ENCODE measurements around the gene UBE2E3. TPM values are rescaled to one million over a fixed set of nuclear protein-coding genes. Genes with fewer than 3 reads are reported as not detected.

Gene UBE2E3
- total and polyA plus RNA-seq, 2 experiments from 2014 or later, result 111 to 112 TPM

DNA sequence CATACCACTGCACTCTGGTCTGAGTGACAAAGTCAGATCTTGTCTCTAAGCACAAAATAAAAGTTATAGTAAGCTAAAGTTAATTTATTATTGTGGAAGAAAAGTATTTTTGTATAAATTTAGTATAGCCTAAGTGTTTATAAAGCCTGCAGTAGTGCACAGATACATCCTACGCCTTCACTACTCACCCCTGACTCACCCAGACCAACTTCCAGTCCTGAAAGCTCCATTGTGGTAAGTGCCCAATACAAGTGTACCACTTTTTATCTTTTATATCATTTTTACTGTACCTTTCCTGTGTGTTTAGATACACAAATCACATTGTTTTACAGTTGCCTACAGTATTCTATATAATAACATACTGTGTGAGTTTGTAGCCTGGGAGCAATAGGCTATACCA, 57.5 kb downstream of the UBE2E3 start:
- no peak overlapping the region for H3K4me3 ChIP-seq
- Mint-ChIP-seq H3K4me3 (no peak overlapping the region), H3K36me3 (ENCODE audit: low read depth) (peaks cover 3% of the 10 kb centered on the region; the same call in 2 of the 3 replicates), H3K4me1 (peaks cover 2% of the 10 kb centered on the region; the same call in 1 of the 3 replicates), H3K27ac (no peak overlapping the region), H3K27me3 (ENCODE audit: insufficient read depth, low read depth, poor library complexity) (peaks cover 5% of the 10 kb centered on the region), H3K9me3 (no peaks in the 10 kb centered on the region; the same call in 2 of the 3 replicates)
- no peak overlapping the region for H2AFZ ChIP-seq
- H3K4me2 ChIP-seq, result no peak overlapping the region
- peaks cover 8% of the 10 kb centered on the region; the same call in 1 of the 2 replicates for H4K20me1 ChIP-seq (replicated peaks; ENCODE audit: insufficient read depth)
- peaks cover 86% of the 10 kb centered on the region for H3K79me2 ChIP-seq (replicated peaks; ENCODE audit: insufficient read depth)
- no peak for TF ChIP-seq CREB1 (CRISPR knock-in tag; IDR thresholded peaks at IDR 0.05; ENCODE audit: low read depth)
- H3K27ac ChIP-seq (ENCODE audit: low read depth), result no peak overlapping the region
- no peak for DNase-seq (ENCODE audit: low spot score)
- no peaks in the 10 kb centered on the region for H3K9me2 ChIP-seq (ENCODE audit: insufficient read depth)
- no peak for ATAC-seq
- no peaks in the 10 kb centered on the region for H3K4me1 ChIP-seq (ENCODE audit: insufficient read depth)
- H3K36me3 ChIP-seq (ENCODE audit: insufficient read depth), result no peaks in the 10 kb centered on the region
- no peaks in the 10 kb centered on the region for H3F3A ChIP-seq (replicated peaks; ENCODE audit: low read depth)
- no peaks in the 10 kb centered on the region for H3K27me3 ChIP-seq (ENCODE audit: insufficient read depth)

GRCh38 chr2:181038796-181039195, 58.4 kb downstream of the UBE2E3 start:
- Histone ChIP-seq H3F3A (replicated peaks; ENCODE audit: low read depth) (no peaks in the 10 kb centered on the region), H3K36me3 (ENCODE audit: insufficient read depth) (no peaks in the 10 kb centered on the region), H3K79me2 (replicated peaks; ENCODE audit: insufficient read depth) (peaks cover 94% of the 10 kb centered on the region), H3K9me2 (ENCODE audit: insufficient read depth) (no peaks in the 10 kb centered on the region), H4K20me1 (replicated peaks; ENCODE audit: insufficient read depth) (peaks cover 8% of the 10 kb centered on the region; the same call in 1 of the 2 replicates), H3K27me3 (ENCODE audit: insufficient read depth) (no peaks in the 10 kb centered on the region), H3K4me1 (ENCODE audit: insufficient read depth) (no peaks in the 10 kb centered on the region), H3K4me3 (no peak overlapping the region), H3K27ac (ENCODE audit: low read depth) (no peak overlapping the region), H3K4me2 (no peak overlapping the region), H2AFZ (no peak overlapping the region)
- no peak overlapping the region for H3K4me3 Mint-ChIP-seq
- DNase-seq (ENCODE audit: low spot score), result no peak
- H3K27me3 Mint-ChIP-seq (ENCODE audit: insufficient read depth, low read depth, poor library complexity), result peaks cover 5% of the 10 kb centered on the region
- H3K9me3 Mint-ChIP-seq, result no peaks in the 10 kb centered on the region; the same call in 2 of the 3 replicates
- no peak for ATAC-seq
- H3K36me3 Mint-ChIP-seq (ENCODE audit: low read depth), result no peaks in the 10 kb centered on the region; the same call in 2 of the 3 replicates
- H3K4me1 Mint-ChIP-seq, result peaks cover 2% of the 10 kb centered on the region; the same call in 1 of the 3 replicates
- no peak overlapping the region for H3K27ac Mint-ChIP-seq
- TF ChIP-seq, protein P1, sequence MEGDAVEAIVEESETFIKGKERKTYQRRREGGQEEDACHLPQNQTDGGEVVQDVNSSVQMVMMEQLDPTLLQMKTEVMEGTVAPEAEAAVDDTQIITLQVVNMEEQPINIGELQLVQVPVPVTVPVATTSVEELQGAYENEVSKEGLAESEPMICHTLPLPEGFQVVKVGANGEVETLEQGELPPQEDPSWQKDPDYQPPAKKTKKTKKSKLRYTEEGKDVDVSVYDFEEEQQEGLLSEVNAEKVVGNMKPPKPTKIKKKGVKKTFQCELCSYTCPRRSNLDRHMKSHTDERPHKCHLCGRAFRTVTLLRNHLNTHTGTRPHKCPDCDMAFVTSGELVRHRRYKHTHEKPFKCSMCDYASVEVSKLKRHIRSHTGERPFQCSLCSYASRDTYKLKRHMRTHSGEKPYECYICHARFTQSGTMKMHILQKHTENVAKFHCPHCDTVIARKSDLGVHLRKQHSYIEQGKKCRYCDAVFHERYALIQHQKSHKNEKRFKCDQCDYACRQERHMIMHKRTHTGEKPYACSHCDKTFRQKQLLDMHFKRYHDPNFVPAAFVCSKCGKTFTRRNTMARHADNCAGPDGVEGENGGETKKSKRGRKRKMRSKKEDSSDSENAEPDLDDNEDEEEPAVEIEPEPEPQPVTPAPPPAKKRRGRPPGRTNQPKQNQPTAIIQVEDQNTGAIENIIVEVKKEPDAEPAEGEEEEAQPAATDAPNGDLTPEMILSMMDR (conservative IDR thresholded peaks at IDR 0.05; ENCODE audit: low read depth in 2 of 2), result no peak
- TF ChIP-seq STAT1 (IDR thresholded peaks at IDR 0.05; ENCODE audit: unreplicated experiment) (no peak), ETS1 (IDR thresholded peaks at IDR 0.05) (no peak), REST (IDR thresholded peaks at IDR 0.05; ENCODE audit: unreplicated experiment) (no peak), EZH2phosphoT487 (IDR thresholded peaks at IDR 0.05; ENCODE audit: unreplicated experiment) (no peak), CREB1 (CRISPR knock-in tag; IDR thresholded peaks at IDR 0.05; ENCODE audit: low read depth) (no peak), EZH2 (IDR thresholded peaks at IDR 0.05; ENCODE audit: low read depth, unreplicated experiment) (no peak), JUNB (IDR thresholded peaks at IDR 0.05; ENCODE audit: unreplicated experiment) (no peak)
- TF ChIP-seq, protein P2, sequence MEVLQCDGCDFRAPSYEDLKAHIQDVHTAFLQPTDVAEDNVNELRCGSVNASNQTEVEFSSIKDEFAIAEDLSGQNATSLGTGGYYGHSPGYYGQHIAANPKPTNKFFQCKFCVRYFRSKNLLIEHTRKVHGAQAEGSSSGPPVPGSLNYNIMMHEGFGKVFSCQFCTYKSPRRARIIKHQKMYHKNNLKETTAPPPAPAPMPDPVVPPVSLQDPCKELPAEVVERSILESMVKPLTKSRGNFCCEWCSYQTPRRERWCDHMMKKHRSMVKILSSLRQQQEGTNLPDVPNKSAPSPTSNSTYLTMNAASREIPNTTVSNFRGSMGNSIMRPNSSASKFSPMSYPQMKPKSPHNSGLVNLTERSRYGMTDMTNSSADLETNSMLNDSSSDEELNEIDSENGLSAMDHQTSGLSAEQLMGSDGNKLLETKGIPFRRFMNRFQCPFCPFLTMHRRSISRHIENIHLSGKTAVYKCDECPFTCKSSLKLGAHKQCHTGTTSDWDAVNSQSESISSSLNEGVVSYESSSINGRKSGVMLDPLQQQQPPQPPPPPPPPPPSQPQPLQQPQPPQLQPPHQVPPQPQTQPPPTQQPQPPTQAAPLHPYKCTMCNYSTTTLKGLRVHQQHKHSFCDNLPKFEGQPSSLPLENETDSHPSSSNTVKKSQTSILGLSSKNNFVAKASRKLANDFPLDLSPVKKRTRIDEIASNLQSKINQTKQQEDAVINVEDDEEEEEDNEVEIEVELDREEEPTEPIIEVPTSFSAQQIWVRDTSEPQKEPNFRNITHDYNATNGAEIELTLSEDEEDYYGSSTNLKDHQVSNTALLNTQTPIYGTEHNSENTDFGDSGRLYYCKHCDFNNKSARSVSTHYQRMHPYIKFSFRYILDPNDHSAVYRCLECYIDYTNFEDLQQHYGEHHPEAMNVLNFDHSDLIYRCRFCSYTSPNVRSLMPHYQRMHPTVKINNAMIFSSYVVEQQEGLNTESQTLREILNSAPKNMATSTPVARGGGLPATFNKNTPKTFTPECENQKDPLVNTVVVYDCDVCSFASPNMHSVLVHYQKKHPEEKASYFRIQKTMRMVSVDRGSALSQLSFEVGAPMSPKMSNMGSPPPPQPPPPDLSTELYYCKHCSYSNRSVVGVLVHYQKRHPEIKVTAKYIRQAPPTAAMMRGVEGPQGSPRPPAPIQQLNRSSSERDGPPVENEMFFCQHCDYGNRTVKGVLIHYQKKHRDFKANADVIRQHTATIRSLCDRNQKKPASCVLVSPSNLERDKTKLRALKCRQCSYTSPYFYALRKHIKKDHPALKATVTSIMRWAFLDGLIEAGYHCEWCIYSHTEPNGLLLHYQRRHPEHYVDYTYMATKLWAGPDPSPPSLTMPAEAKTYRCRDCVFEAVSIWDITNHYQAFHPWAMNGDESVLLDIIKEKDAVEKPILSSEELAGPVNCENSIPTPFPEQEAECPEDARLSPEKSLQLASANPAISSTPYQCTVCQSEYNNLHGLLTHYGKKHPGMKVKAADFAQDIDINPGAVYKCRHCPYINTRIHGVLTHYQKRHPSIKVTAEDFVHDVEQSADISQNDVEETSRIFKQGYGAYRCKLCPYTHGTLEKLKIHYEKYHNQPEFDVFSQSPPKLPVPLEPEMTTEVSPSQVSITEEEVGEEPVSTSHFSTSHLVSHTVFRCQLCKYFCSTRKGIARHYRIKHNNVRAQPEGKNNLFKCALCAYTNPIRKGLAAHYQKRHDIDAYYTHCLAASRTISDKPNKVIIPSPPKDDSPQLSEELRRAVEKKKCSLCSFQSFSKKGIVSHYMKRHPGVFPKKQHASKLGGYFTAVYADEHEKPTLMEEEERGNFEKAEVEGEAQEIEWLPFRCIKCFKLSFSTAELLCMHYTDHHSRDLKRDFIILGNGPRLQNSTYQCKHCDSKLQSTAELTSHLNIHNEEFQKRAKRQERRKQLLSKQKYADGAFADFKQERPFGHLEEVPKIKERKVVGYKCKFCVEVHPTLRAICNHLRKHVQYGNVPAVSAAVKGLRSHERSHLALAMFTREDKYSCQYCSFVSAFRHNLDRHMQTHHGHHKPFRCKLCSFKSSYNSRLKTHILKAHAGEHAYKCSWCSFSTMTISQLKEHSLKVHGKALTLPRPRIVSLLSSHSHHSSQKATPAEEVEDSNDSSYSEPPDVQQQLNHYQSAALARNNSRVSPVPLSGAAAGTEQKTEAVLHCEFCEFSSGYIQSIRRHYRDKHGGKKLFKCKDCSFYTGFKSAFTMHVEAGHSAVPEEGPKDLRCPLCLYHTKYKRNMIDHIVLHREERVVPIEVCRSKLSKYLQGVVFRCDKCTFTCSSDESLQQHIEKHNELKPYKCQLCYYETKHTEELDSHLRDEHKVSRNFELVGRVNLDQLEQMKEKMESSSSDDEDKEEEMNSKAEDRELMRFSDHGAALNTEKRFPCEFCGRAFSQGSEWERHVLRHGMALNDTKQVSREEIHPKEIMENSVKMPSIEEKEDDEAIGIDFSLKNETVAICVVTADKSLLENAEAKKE (CRISPR knock-in tag; IDR thresholded peaks at IDR 0.05), result no peak

All from GM23338 (cell line).